ENCODE data around the gene GSTT4.
"Not testable (repeated sequence)": the region's sequence is repeated elsewhere in the genome, so short reads cannot be mapped to it uniquely, and the experiment has no call there.

Gene GSTT4

GRCh38 chr22:23949764-23950163 lies 55.5 kb downstream of the GSTT4 start:
- not testable (repeated sequence) for DNase-seq
